NOMO-1 (cell line): Measurements from ENCODE around the gene MYLK3.

Source experiments
- DNase-seq, 2 experiments: peaks; one replicate each; lab custom pipeline; 2025; ENCODE audit not compliant: unreplicated experiment in 2 of 2; lab: John Stamatoyannopoulos, UW

The MYLK3 gene

DNA sequence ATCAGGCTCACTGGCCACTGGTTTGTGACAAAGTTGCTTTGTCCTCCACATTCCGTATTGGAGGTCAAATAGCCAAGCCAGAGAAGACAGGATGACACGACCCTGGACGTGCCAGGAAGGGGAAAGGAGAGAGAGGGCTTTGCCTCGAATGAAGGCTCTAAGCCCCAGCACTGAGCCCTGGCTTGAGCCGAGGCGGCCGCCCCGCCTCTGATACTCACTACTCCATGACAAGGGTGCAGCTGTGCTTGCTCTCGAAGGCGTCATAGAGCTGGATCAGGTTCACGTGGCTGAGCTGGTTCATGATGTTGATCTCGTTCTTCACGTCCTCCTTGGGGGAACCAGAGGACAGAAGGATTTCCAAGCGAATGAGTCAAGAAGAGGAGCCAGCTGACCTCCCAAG lies 19.3 kb downstream of the MYLK3 start:
- no peak for DNase-seq

- DNase-seq, result no peak
Measured at GRCh38 chr16:46727630-46728029, 20.5 kb downstream of the MYLK3 start.

DNA sequence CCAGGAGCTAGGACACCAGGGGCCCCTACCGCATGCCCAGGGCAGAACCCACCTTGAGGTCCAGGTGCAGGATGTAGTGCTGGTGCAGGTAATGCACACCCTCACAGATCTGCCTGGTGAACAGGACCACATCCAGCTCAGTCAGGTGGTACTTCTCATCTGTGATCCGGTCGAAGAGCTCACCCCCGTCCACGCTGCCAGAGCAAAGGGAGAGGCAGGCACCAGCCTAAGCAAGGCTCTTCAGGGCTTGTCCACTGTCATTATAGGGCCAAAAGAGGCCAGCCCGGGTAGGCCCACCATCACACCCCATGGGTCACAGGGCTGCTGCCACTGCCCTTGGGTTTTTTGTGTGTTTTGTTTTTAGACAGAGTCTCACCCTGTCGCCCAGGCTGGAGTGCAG lies 21.0 kb downstream of the MYLK3 start:
- no peak for DNase-seq

GRCh38 chr16:46721885-46722284 lies 26.3 kb downstream of the MYLK3 start:
- DNase-seq, result no peak

GRCh38 chr16:46720619-46721018 lies 27.5 kb downstream of the MYLK3 start:
- no peak for DNase-seq

DNA sequence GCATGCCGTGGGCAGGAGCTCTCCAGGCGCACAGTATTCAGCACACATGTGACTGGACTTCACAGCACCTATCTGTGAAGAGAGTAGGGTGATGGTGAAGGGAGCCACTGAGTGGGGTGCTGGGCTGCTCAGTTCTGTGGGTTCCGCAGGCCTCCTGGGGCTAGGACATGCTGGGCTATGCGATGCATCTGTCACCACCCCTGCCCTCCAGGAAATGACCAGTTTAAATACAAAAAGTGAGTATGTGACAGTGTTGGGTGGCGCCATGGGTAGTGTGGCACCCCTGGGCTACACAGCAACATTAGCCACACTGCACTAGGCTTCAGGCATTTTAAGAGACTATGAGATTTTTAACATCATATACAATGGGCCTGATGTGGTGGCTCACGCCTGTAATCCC lies 28.6 kb downstream of the MYLK3 start:
- no peak for DNase-seq

- DNase-seq, result no peak
Measured at GRCh38 chr16:46718214-46718613, 29.9 kb downstream of the MYLK3 start.

- DNase-seq, result no peak
Measured at GRCh38 chr16:46717692-46718091, 30.5 kb downstream of the MYLK3 start.

DNA sequence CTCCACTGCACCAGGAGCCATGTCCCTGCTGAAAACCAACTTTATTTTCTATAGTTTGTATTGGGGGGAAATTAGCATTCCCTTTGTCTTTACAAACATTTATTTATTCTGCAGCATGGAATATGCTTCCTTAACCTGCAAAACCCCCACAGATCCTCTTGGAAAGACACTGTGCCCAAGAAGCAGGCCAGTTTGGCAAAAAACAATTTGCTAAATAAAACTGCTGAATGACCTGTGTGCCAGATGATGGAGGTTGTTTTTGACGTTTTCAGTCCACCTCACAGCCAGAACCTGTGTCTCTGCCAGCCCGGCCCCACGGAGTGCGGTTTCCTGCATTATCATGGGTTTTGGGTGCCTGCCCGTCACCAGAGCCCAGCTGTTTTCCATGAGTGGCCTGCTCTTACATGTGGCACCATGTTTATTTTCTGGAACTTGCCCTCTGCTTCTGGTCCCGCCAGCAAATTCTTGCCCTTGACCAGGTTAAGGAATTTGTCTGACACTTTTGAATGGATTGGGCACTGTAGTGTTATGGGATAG lies 32.3 kb downstream of the MYLK3 start:
- DNase-seq, result no peak

DNA sequence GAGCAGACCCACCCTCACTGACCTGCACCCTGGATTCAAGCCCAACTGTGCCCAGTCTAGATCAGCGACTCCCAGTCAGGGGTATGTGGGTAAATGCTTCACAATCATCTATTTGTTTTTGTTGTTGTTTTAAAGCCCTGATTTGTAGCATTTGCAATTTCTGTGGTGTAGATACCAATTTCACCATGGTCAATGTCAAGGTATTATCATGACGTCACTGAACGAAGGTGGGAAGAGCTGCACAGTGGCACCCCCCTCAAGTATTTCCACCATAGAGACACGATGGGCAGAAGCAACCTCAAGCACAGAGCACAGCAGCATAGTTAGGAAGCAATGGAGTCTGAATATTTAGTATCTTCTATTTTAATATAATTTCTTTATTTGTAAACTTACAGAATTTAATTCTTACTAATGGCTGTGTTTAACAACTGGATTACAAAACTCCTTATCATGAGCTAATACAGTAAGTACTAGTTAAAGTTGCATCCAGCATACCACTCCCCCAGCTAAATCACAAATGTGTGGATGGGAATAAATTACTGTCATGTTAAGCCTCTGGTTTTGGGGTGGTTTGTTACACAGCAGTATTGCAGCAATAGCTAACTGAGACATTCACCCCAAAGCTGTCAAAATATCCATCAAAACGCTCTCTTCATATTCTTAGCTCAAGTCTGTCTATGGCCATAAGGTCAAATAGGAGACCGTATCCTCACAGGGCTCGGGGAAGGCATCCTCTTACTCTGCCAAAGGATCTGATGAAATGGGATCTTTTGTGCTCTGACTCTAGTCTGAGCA lies 33.1 kb downstream of the MYLK3 start:
- no peak for DNase-seq

DNA sequence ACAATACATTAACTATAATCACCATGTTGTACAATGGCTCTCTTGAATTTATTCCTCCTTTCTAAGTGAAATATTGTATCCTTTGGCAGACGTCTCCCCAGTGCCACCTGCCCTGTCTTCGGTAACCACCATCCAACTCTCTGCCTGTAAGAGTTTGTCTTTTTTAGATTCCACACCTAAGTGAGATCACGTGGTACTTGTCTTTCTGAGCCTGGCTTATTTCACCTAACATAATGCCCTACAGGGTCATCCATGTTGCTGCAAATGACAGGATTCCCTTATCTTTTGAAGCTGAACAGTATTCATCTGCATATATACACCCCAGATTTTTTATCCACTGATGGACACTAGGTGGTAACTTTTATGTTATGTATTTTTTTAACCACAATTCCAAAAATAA lies 34.5 kb downstream of the MYLK3 start:
- no peak for DNase-seq

DNA sequence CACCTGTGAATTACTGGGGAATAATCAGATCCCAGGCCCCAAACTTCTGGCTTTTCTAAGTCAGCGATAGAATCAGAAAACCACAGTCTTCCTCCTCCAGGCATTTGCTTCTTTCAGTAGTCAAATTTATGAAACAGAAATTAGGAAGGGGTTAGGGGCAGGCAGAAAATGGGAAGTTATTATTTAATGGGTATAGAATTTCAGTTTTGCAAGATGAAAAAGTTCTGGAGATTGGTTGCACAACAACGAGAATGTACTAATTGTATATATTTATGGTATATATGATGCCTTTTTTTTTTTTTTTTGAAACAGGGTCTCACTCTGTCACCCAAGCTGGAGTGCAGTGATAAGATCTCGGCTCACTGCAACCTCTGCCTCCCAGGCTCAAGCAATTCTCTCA lies 35.2 kb downstream of the MYLK3 start:
- peak; percentile 82 to 88 for DNase-seq

GRCh38 chr16:46711106-46712058 lies 36.8 kb downstream of the MYLK3 start:
- DNase-seq, result peak in 1 of 2 experiments; percentile 16

- peak in 1 of 2 experiments; percentile 21 for DNase-seq
Measured at GRCh38 chr16:46709469-46710005, 38.6 kb downstream of the MYLK3 start.

DNA sequence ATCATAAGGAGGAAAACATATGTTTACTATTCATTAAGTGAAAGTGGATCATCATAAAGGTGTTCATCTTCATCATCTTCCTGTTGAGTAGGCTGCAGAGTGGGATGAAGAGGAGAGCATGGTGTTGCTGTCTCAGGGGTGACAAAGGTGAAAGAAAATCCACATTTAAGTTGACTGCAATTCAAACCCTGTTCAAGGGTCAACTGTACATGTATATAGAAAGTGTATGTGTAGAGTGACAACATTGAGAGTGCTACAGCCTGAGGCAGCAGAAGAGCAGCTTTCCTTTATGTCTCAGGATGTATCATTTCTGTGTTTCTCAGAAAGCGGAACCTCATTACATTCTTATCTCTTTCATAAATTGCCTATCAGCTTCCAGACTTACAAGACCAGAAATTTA lies 41.5 kb downstream of the MYLK3 start:
- no peak for DNase-seq

DNA sequence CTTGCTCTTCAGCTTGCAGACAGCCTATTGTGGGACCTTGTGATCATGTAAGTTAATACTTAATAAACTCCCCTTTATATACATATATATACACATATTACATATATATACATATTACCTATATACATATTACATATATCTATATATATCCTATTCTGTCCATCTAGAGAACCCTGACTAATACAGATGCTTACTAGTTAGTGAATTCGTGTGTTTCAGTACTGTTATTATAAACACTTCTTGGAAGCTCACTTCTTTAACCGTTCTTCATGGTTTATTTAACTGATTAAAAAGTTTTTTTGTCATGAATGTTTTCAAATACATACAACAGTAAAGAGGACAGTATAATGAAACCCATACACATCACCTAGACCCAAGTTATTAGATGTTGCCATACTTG lies 46.1 kb downstream of the MYLK3 start:
- DNase-seq, result no peak

GRCh38 chr16:46701615-46702014 lies 46.5 kb downstream of the MYLK3 start:
- DNase-seq, result no peak

DNA sequence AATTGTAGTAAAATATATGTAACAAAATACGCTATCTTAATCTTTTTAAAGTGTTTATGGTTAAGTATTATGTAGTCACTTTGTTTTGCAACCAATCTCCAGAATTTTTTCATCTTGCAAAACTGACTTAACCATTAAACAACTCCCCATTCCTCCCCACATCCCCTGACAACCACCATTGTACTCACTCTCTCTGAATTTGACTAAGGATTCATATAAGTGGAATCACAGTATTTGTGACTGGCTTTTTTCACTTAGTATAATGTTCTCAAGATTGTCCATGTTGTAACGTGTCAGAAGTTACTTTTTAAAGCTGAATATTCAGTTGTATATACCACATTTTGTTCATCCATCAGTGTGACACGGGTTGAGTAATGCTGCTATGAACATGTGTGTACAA lies 48.1 kb downstream of the MYLK3 start:
- no peak for DNase-seq

DNA sequence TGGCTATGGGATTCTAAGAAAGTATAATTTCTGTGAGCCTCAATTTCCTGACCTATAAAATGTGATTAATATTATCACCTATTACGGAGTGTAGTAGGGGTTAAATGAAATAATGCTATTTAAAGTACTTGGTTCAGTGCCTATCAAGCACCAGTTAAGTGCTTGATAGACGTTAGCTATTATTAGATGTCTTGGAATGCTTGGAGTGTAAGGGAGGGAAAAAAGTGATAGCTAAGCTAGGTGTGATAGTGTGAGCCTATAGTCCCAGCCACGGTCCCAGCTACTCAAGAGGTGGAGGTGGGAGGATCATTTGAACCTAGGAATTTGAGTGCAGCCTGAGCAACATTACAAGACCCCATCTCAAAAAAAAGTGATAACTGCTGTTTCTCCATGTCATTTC lies 51.2 kb downstream of the MYLK3 start:
- no peak for DNase-seq

DNA sequence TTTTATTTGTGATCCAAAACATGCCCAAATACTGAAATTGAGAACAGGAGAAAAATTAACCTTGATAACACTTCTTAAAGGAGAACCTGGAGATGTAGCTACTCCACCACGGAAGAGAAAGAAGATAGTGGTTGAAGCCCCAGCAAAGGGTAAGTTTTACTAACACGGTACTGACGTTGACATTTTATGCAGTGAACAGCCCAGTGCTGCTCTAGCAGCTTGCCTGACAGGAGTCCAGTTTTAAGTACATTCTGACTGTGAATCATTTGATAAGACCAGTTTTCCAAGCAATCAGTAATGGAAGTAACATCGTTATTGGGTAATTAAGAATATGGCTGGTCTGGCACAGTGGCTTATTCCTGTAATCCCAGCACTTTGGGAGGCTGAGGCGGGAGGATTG lies 52.2 kb downstream of the MYLK3 start:
- no peak for DNase-seq

GRCh38 chr16:46693598-46693997 lies 54.5 kb downstream of the MYLK3 start:
- no peak for DNase-seq
